GM10847 (cell line): Measurements from ENCODE around the gene LMBRD2.

Experiments used
- POLR2A ChIP-seq: IDR thresholded peaks from 2 replicates; pipeline ENCODE4 v1.6.1; 2011; ENCODE audit not compliant: insufficient read length; ENCODE audit errors: extremely low read depth

Gene LMBRD2

DNA sequence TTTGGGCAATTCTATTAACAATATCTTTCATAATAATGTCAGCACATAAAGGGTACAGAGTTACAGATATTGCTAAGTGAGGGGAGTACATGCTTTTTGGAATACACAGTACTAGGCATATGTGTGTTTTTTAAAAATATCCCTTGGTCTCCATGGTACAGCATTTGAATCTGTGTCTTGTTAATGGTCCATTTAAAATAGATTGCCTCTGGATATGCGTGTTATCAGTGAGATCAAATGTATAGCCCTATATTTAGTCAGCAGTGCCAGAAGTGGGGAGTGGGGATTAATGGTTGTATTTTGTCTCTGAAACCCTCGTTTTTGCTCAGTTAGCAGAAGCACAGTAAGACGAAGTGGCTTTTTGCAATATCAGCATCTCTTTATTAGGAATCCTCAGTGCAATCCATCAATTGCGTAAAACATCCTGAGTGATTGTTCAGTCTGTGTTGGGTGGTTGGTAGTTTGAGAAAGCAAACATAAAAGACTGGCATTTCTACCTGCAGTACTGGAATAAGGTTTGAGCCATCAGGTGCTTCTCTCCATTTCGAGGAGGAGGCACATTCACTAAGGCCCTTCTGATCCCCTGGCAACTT is 19.2 kb upstream of the LMBRD2 start:
- no peak for TF ChIP-seq POLR2A

DNA sequence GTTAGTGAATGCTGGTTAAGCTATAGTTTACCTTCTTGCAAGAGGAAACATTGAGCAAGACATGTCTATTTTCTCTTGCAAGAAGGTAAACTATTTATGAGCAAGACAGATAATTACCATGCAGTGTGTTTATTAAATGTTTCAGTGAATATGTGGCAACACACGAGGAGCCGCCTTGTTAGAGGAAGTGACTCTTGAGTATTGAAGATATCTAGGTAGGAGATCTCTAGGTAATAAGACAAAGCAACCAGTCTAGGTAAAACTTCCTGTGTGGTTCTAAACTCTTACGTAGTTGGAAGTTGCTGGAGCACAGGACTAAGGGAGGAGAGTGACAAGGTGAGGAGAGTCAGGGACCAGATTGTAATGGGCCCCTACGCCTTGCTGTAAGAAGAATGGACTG is 17.1 kb upstream of the LMBRD2 start:
- TF ChIP-seq POLR2A: no peak

DNA sequence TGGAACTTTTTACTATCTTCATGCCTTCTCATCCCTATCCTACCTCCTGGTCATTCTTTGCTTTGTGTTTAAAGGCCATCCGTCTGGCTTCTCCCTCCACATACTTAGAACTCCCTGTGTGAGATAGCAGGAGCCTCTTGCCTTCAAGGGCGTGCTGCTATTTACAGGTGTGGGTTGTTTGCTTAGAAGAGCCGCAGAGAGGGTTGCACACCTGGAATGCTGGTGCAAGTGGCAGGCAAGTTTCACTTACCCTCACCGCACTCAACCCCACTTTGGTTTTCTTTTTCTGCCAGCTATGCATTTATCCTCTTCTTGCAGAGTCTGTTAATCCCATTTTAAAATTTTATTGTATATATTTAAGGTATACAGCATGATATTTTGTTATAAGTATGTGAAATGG is 12.8 kb upstream of the LMBRD2 start:
- TF ChIP-seq POLR2A: no peak

GRCh38 chr5:36162810-36163486 is 11.3 kb upstream of the LMBRD2 start:
- no peak for TF ChIP-seq POLR2A

- no peak for TF ChIP-seq POLR2A
Observed at GRCh38 chr5:36161361-36161760, 9.7 kb upstream of the LMBRD2 start.

DNA sequence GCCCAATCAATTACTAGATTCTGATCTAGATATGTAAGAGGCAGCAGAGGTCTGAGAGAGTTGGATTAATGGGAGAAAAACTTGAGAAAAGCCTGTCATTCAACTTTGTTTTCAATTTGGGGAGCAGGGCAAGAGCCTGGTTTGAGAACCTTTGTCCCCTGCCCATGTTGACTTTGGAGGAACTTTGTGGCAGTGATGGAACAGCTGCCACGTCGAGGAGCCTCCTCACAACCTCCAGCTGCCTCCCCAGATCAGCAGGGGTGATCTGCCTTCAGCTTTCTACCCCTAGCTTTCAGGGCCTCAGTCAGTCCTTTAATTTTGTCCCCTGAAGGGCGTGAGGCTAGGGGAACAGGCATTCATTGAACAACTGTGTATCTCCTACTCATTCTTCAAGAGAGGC is 8.9 kb upstream of the LMBRD2 start:
- TF ChIP-seq POLR2A: no peak

DNA sequence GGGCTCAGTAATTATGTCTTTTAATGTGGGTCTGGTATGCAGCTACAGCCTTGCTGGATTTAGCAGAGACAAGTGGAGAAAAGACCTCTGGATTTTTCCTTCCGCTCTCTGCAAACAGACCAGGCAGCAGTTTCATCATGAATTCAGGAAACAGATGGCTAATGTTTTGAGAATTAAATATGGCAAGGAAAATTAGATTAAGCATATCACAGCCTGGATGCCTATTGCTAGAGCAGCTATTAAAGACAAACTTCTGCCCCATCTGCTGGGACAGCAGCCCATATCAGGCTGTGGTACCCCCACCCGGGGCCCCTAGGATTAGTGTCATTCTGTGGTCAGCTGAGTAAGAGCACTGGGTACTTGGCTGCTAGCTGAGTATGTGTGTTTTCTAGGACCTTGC is 6.5 kb upstream of the LMBRD2 start:
- TF ChIP-seq POLR2A: no peak

DNA sequence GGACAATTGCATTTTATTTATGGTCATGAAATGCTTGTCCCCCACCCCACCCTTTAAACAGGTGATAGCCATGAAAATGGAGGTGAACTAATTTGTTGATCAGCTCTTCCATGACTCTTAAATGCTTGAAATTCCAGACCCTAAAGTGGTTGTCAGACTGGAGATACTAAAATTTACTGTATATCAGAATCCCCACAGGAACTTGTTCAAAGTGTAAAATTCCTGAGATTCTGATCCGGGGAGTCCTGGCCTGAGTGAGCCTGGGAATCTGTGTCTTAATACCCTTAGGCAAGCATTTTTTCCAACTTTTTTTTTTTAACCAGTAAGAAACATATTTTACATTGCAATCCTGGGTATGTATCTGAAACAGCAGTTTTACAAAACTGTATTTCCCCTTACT is 4.9 kb upstream of the LMBRD2 start:
- no peak for TF ChIP-seq POLR2A

DNA sequence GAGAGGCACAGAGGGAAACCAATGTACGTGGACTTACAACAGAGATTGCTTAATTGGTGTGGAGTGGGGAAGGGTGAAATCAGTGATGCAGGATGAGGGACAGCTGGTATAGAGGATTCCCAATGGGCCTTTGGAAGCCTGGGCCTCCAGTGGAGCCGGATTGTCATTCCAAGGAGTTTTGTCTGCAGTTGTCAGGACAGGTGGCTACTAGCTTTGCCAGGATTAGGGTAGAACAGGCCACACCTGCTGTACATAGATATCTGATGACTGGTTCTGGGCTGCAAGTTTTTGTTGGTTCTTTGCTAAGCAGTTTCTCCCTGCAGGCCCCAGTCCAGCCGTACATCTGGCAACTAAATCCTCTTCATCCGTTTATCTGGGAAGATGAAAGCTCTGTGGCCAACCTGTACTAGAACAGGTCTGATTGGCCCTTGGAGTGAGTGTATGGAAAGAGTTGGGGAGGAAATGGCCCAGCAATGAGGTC is 4.5 kb upstream of the LMBRD2 start:
- TF ChIP-seq POLR2A: no peak

DNA sequence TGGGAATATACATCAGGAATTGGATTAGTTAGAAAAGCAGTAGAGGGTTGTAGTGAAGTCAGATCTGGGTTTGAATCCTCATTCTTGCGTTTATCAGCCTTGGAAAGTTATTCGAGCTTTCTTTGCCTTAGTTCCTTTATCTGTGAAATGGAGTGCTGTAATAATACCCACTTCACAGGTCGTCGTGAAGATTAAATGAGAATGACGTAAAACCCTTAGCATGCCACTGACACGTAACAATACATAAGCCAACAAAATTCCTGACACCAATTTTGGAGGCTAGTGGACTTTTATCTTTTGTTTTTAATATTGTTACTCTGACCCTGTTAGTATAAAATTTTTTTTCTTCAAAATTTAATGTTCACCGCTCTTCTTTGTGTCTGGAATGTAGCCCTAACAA is 3.6 kb upstream of the LMBRD2 start:
- TF ChIP-seq POLR2A: no peak

DNA sequence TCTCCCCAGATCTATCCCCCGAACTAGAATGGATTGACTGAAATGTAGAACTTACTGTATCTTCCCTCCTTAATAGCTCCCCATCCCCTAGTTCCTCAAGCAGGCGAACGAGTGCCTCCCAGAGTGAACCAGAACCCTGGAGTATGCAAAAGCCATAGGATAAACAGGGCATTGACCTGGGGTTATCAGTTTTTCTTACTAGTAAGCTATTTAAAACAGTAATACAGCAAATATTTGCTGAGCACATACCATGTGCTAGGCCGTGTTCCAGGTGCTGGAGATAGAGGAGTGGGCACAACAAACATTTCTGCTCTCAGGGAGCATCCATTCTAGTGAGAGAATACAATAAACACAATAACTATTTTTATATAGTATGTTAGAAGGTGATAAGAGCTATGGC is 2.0 kb upstream of the LMBRD2 start:
- no peak for TF ChIP-seq POLR2A

- no peak for TF ChIP-seq POLR2A
Observed at GRCh38 chr5:36153298-36153677, 1.6 kb upstream of the LMBRD2 start.

GRCh38 chr5:36152324-36153297 is 924 bp upstream of the LMBRD2 start:
- TF ChIP-seq POLR2A: no peak

DNA sequence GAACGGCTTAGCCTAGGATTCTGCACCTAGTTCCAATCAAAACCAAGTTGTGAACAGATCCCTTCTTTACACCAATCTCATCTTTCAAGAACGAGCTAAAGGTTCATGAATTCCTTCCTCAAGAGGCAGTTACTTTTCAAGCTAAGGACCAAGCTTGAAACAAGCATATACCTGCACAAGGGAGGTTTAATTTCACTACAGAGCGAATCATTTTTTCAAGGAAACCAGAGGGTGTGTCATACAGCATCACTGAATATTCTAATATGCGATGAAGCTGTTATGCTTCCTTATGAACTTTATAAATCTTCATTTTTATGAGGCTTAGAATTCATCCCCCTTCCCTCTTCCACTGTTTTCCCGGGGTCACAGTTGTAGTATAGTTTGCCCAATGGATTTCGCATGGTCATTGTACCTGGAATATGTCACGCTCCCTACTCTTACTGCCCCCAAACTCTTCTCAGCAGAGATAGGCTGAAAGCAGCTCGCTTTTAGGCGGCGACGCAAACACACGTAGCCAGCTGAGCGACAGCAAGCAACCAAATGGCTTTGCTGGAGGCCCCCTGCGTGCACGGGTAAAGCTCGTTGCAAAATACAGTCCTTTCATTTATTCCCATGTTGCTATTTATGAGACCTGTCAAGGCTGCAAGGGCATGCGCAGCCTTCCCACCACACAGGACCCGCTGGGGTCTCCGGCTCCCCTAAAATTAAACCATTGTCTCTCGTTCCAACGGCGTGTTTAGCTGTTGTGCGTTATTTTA is 832 bp downstream of the LMBRD2 start:
- TF ChIP-seq POLR2A: no peak

DNA sequence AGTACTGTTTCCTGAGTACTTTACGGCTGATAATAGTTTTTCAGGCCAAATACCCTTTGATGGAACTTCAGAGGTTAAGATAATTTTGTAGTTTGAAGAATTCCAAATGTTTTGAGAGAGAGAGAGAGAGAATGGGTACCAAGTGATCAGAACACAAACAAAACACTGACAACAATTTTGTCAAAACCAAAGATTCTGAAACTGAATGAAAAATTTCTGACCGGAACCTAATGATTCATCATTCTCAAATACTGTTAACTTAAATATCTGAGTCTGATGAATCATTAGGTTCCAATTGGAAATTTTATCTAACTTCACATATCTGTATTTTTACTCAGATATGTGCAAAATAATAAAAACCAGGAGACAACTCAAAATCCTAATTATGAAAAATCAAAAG is 4.0 kb downstream of the LMBRD2 start:
- TF ChIP-seq POLR2A: no peak
